ENCODE results near the gene PTX4.
"Not testable (repeated sequence)": the region's sequence is repeated elsewhere in the genome, so short reads cannot be mapped to it uniquely, and the experiment has no call there.

PTX4 gene

GRCh38 chr16:1443403-1443973, 45.3 kb downstream of the PTX4 start:
- no peak for DNase-seq

DNA sequence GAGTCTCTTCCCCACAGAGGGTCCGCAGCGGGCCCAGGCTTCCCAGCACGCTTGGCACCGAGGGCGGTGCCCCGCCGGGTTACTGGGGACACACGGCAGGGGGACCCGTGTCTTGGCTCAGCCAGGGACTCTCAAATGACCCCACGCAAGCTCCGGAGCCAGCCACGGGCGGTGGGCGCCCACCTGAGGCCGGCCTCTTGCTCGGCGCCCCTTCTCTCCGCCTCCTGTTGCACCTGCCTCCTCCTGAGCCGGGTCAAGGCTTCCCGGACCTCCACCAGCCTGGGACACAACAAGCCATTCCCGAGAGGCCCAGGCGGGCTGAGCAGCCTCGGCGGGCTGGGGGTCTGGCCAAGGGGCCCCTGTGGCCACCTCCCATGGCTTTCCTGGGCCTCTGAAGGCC, 46.0 kb downstream of the PTX4 start:
- no peak for DNase-seq

GRCh38 chr16:1441391-1441829, 47.3 kb downstream of the PTX4 start:
- no peak for DNase-seq

- DNase-seq = not testable (repeated sequence)
Measured at GRCh38 chr16:1439699-1440074, 49.1 kb downstream of the PTX4 start.

GRCh38 chr16:1439058-1439698, 49.6 kb downstream of the PTX4 start:
- DNase-seq = no peak

DNA sequence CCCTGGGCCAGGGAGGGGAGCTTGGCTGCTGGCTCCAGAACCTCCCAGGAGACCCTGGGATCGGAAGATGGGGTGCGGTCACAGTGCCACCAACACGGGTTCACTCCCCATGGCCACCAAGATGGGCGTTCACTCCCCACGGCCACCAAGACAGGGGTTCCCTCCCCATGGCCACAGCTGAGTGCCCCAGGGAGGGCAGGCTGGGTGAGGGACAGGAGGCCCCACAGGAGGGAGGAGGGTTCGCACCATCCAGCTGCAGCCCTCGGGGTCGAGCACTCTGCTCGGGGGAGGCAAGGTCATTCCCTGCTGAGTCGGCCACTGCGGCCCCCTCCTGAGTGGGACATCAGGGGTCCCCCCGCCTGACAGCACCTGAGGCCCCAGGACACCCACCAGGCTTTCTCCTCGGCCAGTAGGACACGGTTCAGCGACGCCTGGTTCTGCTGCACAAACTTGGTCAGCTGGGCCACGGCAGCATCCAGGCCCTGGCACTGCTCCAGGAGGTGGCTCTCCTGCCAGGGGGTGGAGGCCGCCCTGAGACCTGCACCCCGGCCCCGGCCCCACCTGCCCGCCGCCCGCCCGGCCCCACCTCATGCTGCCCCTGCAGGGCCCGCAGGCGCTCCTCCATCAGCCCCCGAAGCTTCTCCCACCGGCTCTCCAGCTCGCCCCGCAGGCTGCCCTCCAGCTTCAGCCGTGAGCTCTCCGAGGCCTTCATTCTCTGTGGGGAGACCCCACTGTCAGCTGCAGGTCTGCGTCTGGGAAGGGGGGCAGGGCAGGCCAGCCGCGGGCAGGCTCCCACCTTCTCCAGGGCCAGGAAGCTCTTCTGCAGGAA, 50.3 kb downstream of the PTX4 start:
- DNase-seq = no peak

DNA sequence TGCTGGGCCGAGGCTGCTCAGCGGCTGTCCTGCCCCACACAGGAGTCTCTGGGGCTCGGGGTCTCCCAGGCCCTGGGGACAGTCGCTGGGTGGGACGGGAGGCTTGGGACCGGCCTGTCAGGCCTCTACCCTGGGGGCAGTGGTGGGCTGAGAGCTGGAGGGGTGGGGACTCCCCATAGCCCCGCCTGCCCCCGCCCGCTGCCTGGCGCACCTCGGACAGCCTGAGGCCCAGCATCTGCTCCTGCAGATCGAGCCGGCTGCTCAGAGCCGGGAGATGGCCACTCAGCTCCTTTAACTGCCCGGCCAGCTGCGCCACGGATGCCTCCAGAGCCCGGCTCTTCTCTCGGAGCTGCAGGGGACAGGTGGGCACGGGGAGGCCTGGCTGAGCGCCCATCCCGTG, 51.1 kb downstream of the PTX4 start:
- DNase-seq = no peak

- no peak for DNase-seq
Measured at GRCh38 chr16:1436731-1437355, 51.9 kb downstream of the PTX4 start.

GRCh38 chr16:1435921-1436697, 52.6 kb downstream of the PTX4 start:
- no peak for DNase-seq

Data from fibroblast of skin of scalp (primary cell).